H9 (cell line): ENCODE data around the gene NECAB2. TPM values are rescaled to one million over a fixed set of nuclear protein-coding genes. Genes with fewer than 3 reads are reported as not detected.

Source experiments
- DNase-seq: peaks from one replicate; pipeline ENCODE4 v3.0.0-alpha.2; 2017
- H2AFZ ChIP-seq: one replicate; pipeline ENCODE4 v1.6.1; 2013; ENCODE audit warnings: mild to moderate bottlenecking, low read length, control low read depth, moderate library complexity
- H2AK5ac ChIP-seq: 2 replicates; pipeline ENCODE4 v1.6.1; 2013; ENCODE audit warnings: low read length, control low read depth, mixed read lengths; ENCODE audit not compliant: insufficient read length
- H2BK120ac ChIP-seq: one replicate; pipeline ENCODE4 v1.6.1; 2013; ENCODE audit warnings: low read depth, mild to moderate bottlenecking, low read length, control low read depth, inconsistent platforms; ENCODE audit not compliant: poor library complexity, severe bottlenecking
- H2BK12ac ChIP-seq: 2 replicates; pipeline ENCODE4 v1.6.1; 2013; ENCODE audit warnings: low read length, control low read depth, mixed read lengths, low read depth; ENCODE audit not compliant: insufficient read length
- H2BK15ac ChIP-seq: 2 replicates; pipeline ENCODE4 v1.6.1; 2013; ENCODE audit warnings: low read depth, low read length, control low read depth
- H2BK20ac ChIP-seq: one replicate; pipeline ENCODE4 v1.6.1; 2013; ENCODE audit warnings: low read depth, mild to moderate bottlenecking, low read length, control low read depth, inconsistent platforms; ENCODE audit not compliant: poor library complexity, severe bottlenecking
- H2BK5ac ChIP-seq: 2 replicates; pipeline ENCODE4 v1.6.1; 2013; ENCODE audit warnings: low read length, control low read depth, mixed read lengths; ENCODE audit not compliant: insufficient read length
- H3K14ac ChIP-seq: 2 replicates; pipeline ENCODE4 v1.6.1; 2013; ENCODE audit warnings: low read length, control low read depth; ENCODE audit not compliant: insufficient read depth
- H3K18ac ChIP-seq: 2 replicates; pipeline ENCODE4 v1.6.1; 2013; ENCODE audit warnings: low read depth, mild to moderate bottlenecking, mixed read lengths, low read length, control low read depth; ENCODE audit not compliant: insufficient read length
- H3K23ac ChIP-seq: 2 replicates; pipeline ENCODE4 v1.6.1; 2013; ENCODE audit warnings: low read length, control low read depth, mixed read lengths, low read depth; ENCODE audit not compliant: insufficient read length
- H3K23me2 ChIP-seq: 2 replicates; pipeline ENCODE4 v1.6.1; 2013; ENCODE audit warnings: low read depth, mild to moderate bottlenecking, mixed read lengths, low read length, control low read depth; ENCODE audit not compliant: insufficient read length, poor library complexity, severe bottlenecking
- H3K27ac ChIP-seq: 2 replicates; pipeline ENCODE4 v1.5.1; 2013; ENCODE audit warnings: low read length, control low read depth, mixed read lengths, low read depth; ENCODE audit not compliant: insufficient read length
- H3K27me3 ChIP-seq: 2 replicates; pipeline ENCODE4 v1.6.1; 2013; ENCODE audit warnings: low read length, control low read depth, inconsistent platforms; ENCODE audit not compliant: insufficient read depth
- H3K4ac ChIP-seq: 2 replicates; pipeline ENCODE4 v1.6.1; 2013; ENCODE audit warnings: low read depth, mild to moderate bottlenecking, control low read depth, inconsistent platforms, low read length, moderate library complexity
- H3K4me1 ChIP-seq: 2 replicates; pipeline ENCODE4 v1.6.1; 2013; ENCODE audit warnings: low read length, control low read depth, inconsistent platforms; ENCODE audit not compliant: insufficient read depth
- H3K4me2 ChIP-seq: 2 replicates; pipeline ENCODE4 v1.6.1; 2013; ENCODE audit warnings: low read length, control low read depth, mixed read lengths; ENCODE audit not compliant: insufficient read length, insufficient read depth
- H3K56ac ChIP-seq: 2 replicates; pipeline ENCODE4 v1.6.1; 2013; ENCODE audit warnings: low read depth, mild to moderate bottlenecking, mixed read lengths, low read length, control low read depth; ENCODE audit not compliant: insufficient read length
- H3K79me1 ChIP-seq: 2 replicates; pipeline ENCODE4 v1.6.1; 2013; ENCODE audit warnings: low read depth, mild to moderate bottlenecking, moderate library complexity, low read length, control low read depth, inconsistent platforms; ENCODE audit not compliant: insufficient read depth, poor library complexity, severe bottlenecking
- H3K79me2 ChIP-seq: 2 replicates; pipeline ENCODE4 v1.6.1; 2013; ENCODE audit warnings: low read length, control low read depth, inconsistent platforms; ENCODE audit not compliant: insufficient read depth
- H3K9ac ChIP-seq: 2 replicates; pipeline ENCODE4 v1.6.1; 2013; ENCODE audit warnings: low read length, control low read depth, mixed read lengths; ENCODE audit not compliant: insufficient read length; ENCODE audit errors: extremely low read depth
- H3K9me3 ChIP-seq: one replicate; pipeline ENCODE4 v1.6.1; 2013; ENCODE audit warnings: low read depth, low read length, inconsistent platforms; ENCODE audit not compliant: control insufficient read depth
- H3T11ph ChIP-seq: one replicate; pipeline ENCODE4 v1.6.1; 2013; ENCODE audit warnings: mild to moderate bottlenecking, low read length, control low read depth, inconsistent platforms
- H4K20me1 ChIP-seq: one replicate; pipeline ENCODE4 v1.6.1; 2013; ENCODE audit not compliant: control insufficient read depth, insufficient read length, insufficient read depth
- H4K5ac ChIP-seq: 2 replicates; pipeline ENCODE4 v1.6.1; 2013; ENCODE audit warnings: low read depth, mild to moderate bottlenecking, mixed read lengths, low read length, control low read depth; ENCODE audit not compliant: insufficient read length
- H4K8ac ChIP-seq: replicated peaks from 2 replicates; pipeline ENCODE4 v1.6.1; 2013; ENCODE audit warnings: low read length, control low read depth, mixed read lengths, low read depth; ENCODE audit not compliant: insufficient read length
- H4K91ac ChIP-seq: 2 replicates; pipeline ENCODE4 v1.6.1; 2013; ENCODE audit warnings: low read depth, mild to moderate bottlenecking, moderate library complexity, mixed read lengths, low read length, control low read depth; ENCODE audit not compliant: insufficient read length
- H3K27ac Mint-ChIP-seq, 3 experiments: 2 replicates in 2 of 3; 3 replicates in 1 of 3; pipeline ENCODE4 v1.8.0; 2020 to 2021; ENCODE audit warnings: mixed read lengths in 3 of 3, mild to moderate bottlenecking in 1 of 3, moderate library complexity in 1 of 3
- H3K27me3 Mint-ChIP-seq: 2 replicates; pipeline ENCODE4 v1.8.0; 2021; ENCODE audit warnings: low read depth, mild to moderate bottlenecking, moderate library complexity, mixed read lengths
- H3K36me3 Mint-ChIP-seq, 3 experiments: 2 replicates in 2 of 3; 3 replicates in 1 of 3; pipeline ENCODE4 v1.8.0; 2020 to 2021; ENCODE audit warnings: low read depth in 3 of 3, mixed read lengths in 3 of 3; ENCODE audit not compliant: insufficient read depth in 1 of 3
- H3K4me1 Mint-ChIP-seq, 2 experiments: 2 replicates each; pipeline ENCODE4 v1.8.0; 2020; ENCODE audit warnings: mixed read lengths in 2 of 2
- H3K4me3 Mint-ChIP-seq, 2 experiments: 2 replicates in 1 of 2; 3 replicates in 1 of 2; pipeline ENCODE4 v1.8.0; 2020 to 2021; ENCODE audit warnings: mild to moderate bottlenecking in 2 of 2, mixed read lengths in 2 of 2, moderate library complexity in 1 of 2
- H3K9me3 Mint-ChIP-seq, 2 experiments: 2 replicates in 1 of 2; 3 replicates in 1 of 2; pipeline ENCODE4 v1.8.0; 2020; ENCODE audit warnings: mild to moderate bottlenecking in 2 of 2, mixed read lengths in 2 of 2, moderate library complexity in 1 of 2
- CTCF ChIP-seq: fragments of 200-600 bp; sonication (generic); conservative IDR thresholded peaks from 3 replicates; pipeline ENCODE4 v1.8.0; 2021; ENCODE audit warnings: antibody characterized with exemption, mild to moderate bottlenecking
- WGBS: extraction: QIAGEN DNeasy Blood & Tissue Kit; methylation state at CpG from one replicate; pipeline ENCODE4 v1.1.7; 2013; ENCODE audit warnings: missing lambda C conversion rate, low lambda C conversion rate, mixed read lengths; ENCODE audit not compliant: insufficient read length; ENCODE audit errors: extremely low coverage; 5-methylcytosine and 5-hydroxymethylcytosine counted together
- total RNA-seq: library from RNA; stranded (reverse); gene quantifications from 2 replicates; pipeline ENCODE4 v1.2.1, GENCODE V29; 2021

Gene NECAB2
- total RNA-seq, 1 experiment from 2014 or later, result 12.6 TPM

- Histone ChIP-seq H4K5ac (no peak overlapping the region), H3K27ac (no peak overlapping the region), H3K4me1 (no peaks in the 10 kb centered on the region), H2AFZ (no peak overlapping the region), H3K14ac (no peak overlapping the region), H2BK120ac (no peak overlapping the region), H3K4me2 (no peak overlapping the region), H3K56ac (no peak overlapping the region), H2BK5ac (no peak overlapping the region), H3K23me2 (no peaks in the 10 kb centered on the region), H3K18ac (no peak overlapping the region), H3K9ac (no peak overlapping the region), H3K27me3 (no peaks in the 10 kb centered on the region), H3K4ac (no peak overlapping the region), H3T11ph (no peak overlapping the region), H2AK5ac (no peak overlapping the region), H4K8ac (no peak overlapping the region), H4K20me1 (no peaks in the 10 kb centered on the region), H3K79me1 (no peaks in the 10 kb centered on the region), H3K23ac (no peak overlapping the region), H3K79me2 (no peaks in the 10 kb centered on the region), H4K91ac (no peak overlapping the region), H2BK15ac (no peak overlapping the region), H3K9me3 (no peaks in the 10 kb centered on the region), H2BK12ac (no peak overlapping the region), H2BK20ac (no peak overlapping the region)
- H3K4me3 Mint-ChIP-seq, result no peak overlapping the region
- H3K9me3 Mint-ChIP-seq, result no peaks in the 10 kb centered on the region; a peak in 1 of 5 replicates
- no peak overlapping the region for H3K27ac Mint-ChIP-seq
- DNase-seq, result no peak
- TF ChIP-seq CTCF, result no peak
- no peaks in the 10 kb centered on the region; the same call in none of the 2 replicates for H3K27me3 Mint-ChIP-seq
- peaks cover under 1 to 9% of the 10 kb centered on the region in 2 experiments for H3K4me1 Mint-ChIP-seq
- no peaks in the 10 kb centered on the region for H3K36me3 Mint-ChIP-seq
- WGBS, result no CpG with 5 or more reads among the region's 10 CpGs
Measured at GRCh38 chr16:83945587-83945986, 22.5 kb upstream of the NECAB2 start.
